ENCODE measurements around the gene SCYL2.

DNA sequence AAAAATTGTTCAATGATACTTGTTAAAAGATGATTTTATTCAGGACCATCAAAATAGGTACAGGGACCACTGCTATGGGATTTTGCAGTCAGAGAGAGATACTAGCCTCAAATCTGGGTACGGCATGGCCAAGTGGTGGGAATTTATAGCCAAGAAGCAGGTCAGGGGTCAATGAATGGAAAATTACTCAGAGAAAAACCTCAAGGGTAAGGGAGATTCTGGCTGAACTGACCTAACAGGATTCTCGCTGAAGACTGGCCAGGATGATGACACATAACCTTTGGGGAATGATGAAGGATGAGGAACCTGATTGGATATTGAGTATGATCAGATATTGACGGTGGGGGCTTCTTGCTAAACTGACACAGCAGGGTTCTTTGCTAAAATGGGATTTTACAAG lies 32.8 kb upstream of the SCYL2 start:
- no peak for TF ChIP-seq SNAI2 (CRISPR knock-in tag; IDR thresholded peaks at IDR 0.05)
- TF ChIP-seq, protein P1, sequence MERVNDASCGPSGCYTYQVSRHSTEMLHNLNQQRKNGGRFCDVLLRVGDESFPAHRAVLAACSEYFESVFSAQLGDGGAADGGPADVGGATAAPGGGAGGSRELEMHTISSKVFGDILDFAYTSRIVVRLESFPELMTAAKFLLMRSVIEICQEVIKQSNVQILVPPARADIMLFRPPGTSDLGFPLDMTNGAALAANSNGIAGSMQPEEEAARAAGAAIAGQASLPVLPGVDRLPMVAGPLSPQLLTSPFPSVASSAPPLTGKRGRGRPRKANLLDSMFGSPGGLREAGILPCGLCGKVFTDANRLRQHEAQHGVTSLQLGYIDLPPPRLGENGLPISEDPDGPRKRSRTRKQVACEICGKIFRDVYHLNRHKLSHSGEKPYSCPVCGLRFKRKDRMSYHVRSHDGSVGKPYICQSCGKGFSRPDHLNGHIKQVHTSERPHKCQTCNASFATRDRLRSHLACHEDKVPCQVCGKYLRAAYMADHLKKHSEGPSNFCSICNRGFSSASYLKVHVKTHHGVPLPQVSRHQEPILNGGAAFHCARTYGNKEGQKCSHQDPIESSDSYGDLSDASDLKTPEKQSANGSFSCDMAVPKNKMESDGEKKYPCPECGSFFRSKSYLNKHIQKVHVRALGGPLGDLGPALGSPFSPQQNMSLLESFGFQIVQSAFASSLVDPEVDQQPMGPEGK (CRISPR knock-in tag; IDR thresholded peaks at IDR 0.05; ENCODE audit: borderline replicate concordance), result no peak
- TF ChIP-seq, protein P2, sequence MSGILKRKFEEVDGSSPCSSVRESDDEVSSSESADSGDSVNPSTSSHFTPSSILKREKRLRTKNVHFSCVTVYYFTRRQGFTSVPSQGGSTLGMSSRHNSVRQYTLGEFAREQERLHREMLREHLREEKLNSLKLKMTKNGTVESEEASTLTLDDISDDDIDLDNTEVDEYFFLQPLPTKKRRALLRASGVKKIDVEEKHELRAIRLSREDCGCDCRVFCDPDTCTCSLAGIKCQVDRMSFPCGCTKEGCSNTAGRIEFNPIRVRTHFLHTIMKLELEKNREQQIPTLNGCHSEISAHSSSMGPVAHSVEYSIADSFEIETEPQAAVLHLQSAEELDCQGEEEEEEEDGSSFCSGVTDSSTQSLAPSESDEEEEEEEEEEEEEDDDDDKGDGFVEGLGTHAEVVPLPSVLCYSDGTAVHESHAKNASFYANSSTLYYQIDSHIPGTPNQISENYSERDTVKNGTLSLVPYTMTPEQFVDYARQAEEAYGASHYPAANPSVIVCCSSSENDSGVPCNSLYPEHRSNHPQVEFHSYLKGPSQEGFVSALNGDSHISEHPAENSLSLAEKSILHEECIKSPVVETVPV (CRISPR knock-in tag; IDR thresholded peaks at IDR 0.05), result no peak
- no peak for TF ChIP-seq ZFP3 (CRISPR knock-in tag; IDR thresholded peaks at IDR 0.05)
- TF ChIP-seq ZNF70 (CRISPR knock-in tag; IDR thresholded peaks at IDR 0.05), result no peak
- TF ChIP-seq ARNTL (CRISPR knock-in tag; IDR thresholded peaks at IDR 0.05; ENCODE audit: borderline replicate concordance, low read depth), result no peak
- TF ChIP-seq TCF4 (CRISPR knock-in tag; IDR thresholded peaks at IDR 0.05; ENCODE audit: borderline replicate concordance), result no peak
- no peak for TF ChIP-seq ZFP30 (CRISPR knock-in tag; IDR thresholded peaks at IDR 0.05)
